Measurements from ENCODE around the gene PRKCE. TPM values are rescaled to one million over a fixed set of nuclear protein-coding genes. Genes with fewer than 3 reads are reported as not detected.

Gene PRKCE
- total and polyA plus RNA-seq, 2 donors (not counting 3 experiments of a cell fraction or from before 2014, with no cell fraction given): 27.9 to 33.9 TPM

- no peaks in the 10 kb centered on the region for H3K9me3 ChIP-seq (replicated peaks; ENCODE audit: control insufficient read depth, insufficient read depth, low read length)
- H3K27ac ChIP-seq (ENCODE audit: insufficient read depth, low read depth, low read length): no peak overlapping the region
- H2AFZ ChIP-seq (ENCODE audit: low read depth, low read length): no peak overlapping the region
- peaks cover 14% of the 10 kb centered on the region for H3K4me1 ChIP-seq (ENCODE audit: control insufficient read depth, extremely low read depth, insufficient read depth, low read length)
- CTCF ChIA-PET: interaction anchor here (1.2 to 1.4 kb wide), 2 partner anchors 29 to 40 kb away, joined by 3 read pairs; no protein-coding TSS in a partner anchor
- TF ChIP-seq GATA2 (IDR thresholded peaks at IDR 0.05; ENCODE audit: insufficient read depth, insufficient read length, low read depth, low read length) (no peak), MYC (IDR thresholded peaks at IDR 0.05; ENCODE audit: low read depth, low read length) (no peak), JUN (IDR thresholded peaks at IDR 0.05; ENCODE audit: borderline replicate concordance, insufficient read depth, insufficient read length, low read depth) (no peak), POLR2A (IDR thresholded peaks at IDR 0.05; ENCODE audit: low read depth, low read length) (no peak), POLR2AphosphoS5 (IDR thresholded peaks at IDR 0.05; ENCODE audit: insufficient read depth, low read depth, low read length) (no peak), CTCF (IDR thresholded peaks at IDR 0.05; ENCODE audit: extremely low read depth in 1 of 2, insufficient read depth in 1 of 2, low read depth in 1 of 2, low read length in 2 of 2) (no peak), FOS (IDR thresholded peaks at IDR 0.05; ENCODE audit: borderline replicate concordance, insufficient read depth, low read length) (no peak), EZH2 (IDR thresholded peaks at IDR 0.05; ENCODE audit: borderline replicate concordance, low read depth, low read length, severe bottlenecking) (no peak), MAX (IDR thresholded peaks at IDR 0.05; ENCODE audit: insufficient read depth, insufficient read length) (no peak)
- no peak for FAIRE-seq
- no peak overlapping the region for H3K9ac ChIP-seq (replicated peaks; ENCODE audit: extremely low read depth, insufficient read depth, low read length)
- H3K79me2 ChIP-seq (ENCODE audit: control insufficient read depth, insufficient read depth, low read length): no peaks in the 10 kb centered on the region
- BruUV-seq (replicated peaks): no TSS peak
- DNase-seq (ENCODE audit: low read depth, low spot score): no peak
- intact Hi-C loops (cut with micrococcal nuclease) (no loop called here), dilution Hi-C loops (cut with MboI; ENCODE audit: extremely low pct_ligation_motif_present, low sequenced_read_pairs) (no loop called here)
- POLR2A ChIA-PET: no interaction called here
- H3K4me3 ChIP-seq (replicated peaks in 1 of 3; ENCODE audit: insufficient read depth in 1 of 3, low read depth in 1 of 3, low read length in 3 of 3): no peak overlapping the region
- no peak overlapping the region for H3K4me2 ChIP-seq (ENCODE audit: insufficient read depth, low read length)
- H3K27me3 ChIP-seq (ENCODE audit: control insufficient read depth in 2 of 2, insufficient read depth in 2 of 2, low read length in 2 of 2): no peaks in the 10 kb centered on the region
- H4K20me1 ChIP-seq (replicated peaks; ENCODE audit: control insufficient read depth, extremely low read depth, insufficient read depth, low read length): no peaks in the 10 kb centered on the region
- no peaks in the 10 kb centered on the region for H3K9me1 ChIP-seq (replicated peaks; ENCODE audit: control insufficient read depth, extremely low read depth, insufficient read depth, low read length)
- no peaks in the 10 kb centered on the region for H3K36me3 ChIP-seq (ENCODE audit: control insufficient read depth in 2 of 2, extremely low read depth in 1 of 2, insufficient read depth in 2 of 2, low read length in 2 of 2)
Observed at GRCh38 chr2:45818591-45818990, 167.1 kb downstream of the PRKCE start.
